CD4-positive, alpha-beta T cell treated with Interleukin-15 for 1 hour (primary cell): ENCODE data around the gene TMEM256.

Source experiments
- DNase-seq: peaks from one replicate; pipeline ENCODE4 v3.0.0-alpha.2; 2020

Gene TMEM256

DNA sequence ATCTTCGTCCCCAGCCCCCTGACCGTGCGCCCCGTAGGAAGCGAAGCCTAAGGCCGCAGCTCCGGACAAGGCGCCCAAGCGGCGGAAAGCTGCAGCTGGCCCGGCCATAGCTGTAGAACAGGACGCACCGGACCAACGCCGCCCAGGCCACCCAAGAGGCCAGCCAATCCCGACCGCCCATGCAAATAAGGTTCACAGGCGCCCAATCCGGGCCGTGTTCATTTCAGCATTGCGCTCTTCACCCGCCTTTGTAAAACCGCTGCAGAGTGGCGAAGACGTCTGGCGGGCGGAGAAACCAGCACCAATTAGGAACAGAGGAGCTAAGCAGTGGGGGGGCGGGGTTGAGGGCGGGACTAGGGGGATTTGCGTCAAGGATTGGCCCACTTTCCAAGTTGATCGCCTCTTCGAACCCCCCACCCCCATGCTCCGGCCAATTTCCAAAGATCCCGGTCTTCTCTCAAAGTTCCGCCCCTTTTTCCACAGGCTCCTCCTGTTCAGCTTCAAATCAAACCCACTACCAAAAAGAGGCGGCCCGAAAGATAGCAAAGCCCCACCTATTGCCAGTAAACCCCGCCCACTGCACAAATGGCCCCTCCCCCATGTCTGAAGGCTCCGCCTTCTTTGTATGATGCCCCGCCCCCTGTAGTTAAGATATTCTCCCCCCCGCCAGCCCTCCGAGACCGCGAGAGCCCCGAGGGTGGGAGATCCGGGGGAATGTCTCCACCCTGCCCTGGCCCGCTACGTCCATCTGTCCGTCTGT, at the start of gene TMEM256:
TMEM256 (minus strand) TSS at position 121 of the 760 bp plus-strand sequence; CDS start at position 108, 13 bp downstream.
- peak; percentile 97 for DNase-seq

DNA sequence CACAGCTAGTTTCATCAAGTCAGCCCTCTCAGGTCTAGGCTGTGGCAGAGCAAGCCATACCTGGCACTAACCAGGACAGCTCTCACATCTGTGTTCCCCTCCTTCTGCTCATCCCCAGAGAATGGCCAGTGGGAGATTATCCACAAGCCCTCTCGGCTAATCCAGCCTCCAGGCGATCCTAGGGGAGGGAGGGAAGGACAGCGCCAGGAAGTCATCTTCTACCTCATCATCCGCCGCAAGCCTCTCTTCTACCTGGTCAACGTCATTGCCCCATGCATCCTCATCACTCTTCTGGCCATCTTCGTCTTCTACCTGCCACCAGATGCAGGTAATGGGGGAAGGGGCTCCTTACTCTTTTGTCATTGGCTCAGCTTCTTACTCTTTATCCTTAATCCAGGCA, 44.6 kb upstream of the TMEM256 start:
- no peak for DNase-seq

DNA sequence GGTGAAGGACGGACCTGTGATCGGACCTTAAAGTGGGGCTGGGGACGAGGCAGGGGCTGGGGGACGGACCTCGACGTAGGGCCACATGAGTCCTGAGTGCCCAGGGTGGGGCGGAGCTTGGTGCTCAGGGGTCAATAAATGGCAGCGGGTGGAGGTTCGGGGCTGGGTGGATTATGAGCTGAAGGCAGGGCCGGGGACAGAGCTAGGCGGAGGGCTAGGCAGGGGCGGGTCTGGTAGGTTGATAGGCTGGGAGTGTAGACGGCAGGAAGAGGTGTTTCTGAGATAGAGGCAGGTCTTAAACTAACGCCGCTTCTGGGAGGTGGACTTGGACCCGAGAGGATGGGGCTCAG, 41.7 kb upstream of the TMEM256 start:
- DNase-seq = no peak

DNA sequence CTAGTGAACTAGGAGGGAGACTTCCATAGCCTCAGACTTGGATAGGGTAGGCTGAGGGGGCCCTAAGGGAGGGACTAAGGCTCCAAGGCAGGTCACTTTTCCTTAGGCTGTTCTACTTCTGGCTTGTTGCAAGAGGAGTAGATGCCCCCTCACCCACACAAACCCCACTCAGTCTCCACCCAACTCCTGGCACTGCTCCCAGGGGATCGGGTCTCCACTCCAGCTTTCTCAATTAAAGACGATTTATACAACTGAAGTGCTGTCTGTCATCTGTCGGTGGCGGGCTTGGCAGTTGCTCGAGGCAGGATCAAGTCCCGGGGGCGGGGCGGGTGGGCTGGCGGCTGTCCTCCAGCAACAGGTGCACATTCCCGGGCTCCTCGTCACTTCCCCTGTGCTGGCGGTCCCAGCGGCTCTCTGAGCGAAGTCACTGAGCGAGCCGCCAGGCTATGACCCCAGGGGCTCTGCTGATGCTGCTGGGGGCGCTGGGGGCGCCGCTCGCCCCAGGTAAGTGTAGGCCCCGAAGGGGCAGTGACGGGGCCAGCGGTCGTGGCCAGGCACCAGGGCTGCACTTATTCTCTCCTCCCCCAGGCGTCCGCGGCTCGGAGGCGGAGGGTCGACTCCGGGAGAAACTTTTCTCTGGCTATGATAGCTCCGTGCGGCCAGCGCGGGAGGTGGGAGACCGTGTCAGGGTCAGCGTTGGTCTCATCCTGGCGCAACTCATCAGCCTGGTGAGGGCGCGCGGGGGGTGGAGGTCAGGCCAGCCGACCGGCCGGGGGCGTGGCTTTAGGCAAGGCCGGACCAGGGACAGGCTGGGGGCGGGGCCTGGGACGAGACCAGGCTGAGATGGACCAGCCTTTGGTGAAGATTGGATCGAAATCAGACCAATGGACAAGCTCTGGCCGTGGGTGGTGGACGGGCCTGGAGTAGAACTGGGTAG, 41.1 kb upstream of the TMEM256 start, which contains the start of gene CHRNB1:
CHRNB1 (plus strand) TSS at position 380 of the 937 bp plus-strand sequence; CDS start at position 447, 67 bp downstream.
- peak; percentile 61 for DNase-seq

DNA sequence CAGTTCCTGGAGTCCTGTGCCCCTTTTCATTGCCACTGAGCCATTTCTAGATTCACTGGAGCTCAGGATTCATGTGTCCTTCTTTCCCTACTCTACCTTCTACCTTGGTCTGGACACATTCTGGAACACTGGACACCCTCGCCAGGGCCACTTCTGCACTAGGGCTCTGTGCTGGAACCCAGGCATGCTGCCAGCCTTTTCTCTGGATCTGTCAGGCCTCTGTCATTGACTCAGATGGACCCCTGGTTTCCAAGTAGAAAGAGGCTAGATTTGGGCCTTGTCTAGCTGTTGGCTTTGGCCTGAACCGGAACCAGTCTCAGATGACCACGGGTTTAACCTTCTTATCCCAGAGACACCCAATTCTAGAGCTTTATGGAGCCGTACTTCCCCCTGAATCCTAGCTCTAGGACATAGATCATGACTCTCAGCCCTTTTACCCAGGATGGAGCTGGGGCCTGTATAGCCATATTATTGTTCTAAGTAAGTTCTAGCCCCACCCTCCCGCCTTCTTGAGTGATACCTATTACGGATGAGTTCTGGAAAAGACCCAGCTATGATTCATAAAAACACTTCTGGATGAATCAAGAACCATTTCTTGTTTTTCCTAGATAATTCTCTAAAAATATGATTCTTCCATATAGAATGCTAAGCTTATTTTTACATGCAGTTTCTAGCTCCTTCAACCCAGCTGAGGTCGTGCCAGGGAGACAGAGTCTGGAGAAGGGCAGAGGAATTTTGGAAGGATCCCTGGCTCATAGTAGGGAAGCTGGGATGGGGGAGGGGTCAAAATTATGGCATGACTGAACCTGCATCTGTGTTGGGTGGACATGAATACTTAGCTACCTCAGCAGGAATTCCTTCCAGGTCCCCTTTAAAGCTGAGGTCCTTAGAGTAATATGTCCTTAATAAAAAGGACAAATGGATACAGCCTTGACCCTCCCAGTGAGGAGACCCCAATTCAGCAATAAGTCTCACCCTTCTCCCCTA, 39.9 kb upstream of the TMEM256 start:
- DNase-seq = no peak

DNA sequence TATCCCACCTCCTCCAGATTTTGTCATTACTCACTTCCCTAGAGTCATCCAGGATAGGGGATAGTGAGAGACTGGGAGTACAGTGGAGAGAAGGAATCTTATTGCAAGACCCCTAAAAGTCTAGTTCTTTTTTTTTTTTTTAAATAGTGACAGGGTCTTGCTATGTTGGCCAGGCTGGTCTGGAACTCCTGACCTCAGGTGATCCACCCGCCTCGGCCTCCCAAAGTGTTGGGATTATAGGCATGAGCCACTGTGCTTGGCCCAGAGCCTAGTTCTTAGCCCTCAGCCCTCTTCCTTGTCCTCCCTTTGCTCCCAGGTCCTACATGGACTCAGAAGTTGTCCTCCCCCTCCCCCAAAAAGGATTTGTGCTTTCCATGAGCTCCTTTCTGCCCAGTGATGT, 38.2 kb upstream of the TMEM256 start:
- no peak for DNase-seq

DNA sequence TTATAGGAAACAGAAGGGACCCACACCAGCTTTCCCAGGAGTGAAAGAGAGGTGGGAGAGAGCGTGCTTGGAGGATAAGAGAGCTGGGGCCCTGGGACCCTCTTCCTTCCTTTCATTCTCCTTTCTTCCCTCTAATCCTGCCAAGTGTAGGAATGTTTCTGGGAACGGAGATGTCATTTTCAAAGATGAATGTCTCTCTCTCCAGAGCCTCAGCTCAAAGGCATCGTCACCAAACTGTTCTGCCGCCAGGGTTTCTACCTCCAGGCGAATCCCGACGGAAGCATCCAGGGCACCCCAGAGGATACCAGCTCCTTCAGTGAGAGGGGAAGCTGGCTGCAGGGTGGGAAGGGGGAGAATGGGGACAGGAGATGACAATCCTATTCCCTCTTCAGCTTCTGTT, 37.4 kb upstream of the TMEM256 start:
- no peak for DNase-seq

DNA sequence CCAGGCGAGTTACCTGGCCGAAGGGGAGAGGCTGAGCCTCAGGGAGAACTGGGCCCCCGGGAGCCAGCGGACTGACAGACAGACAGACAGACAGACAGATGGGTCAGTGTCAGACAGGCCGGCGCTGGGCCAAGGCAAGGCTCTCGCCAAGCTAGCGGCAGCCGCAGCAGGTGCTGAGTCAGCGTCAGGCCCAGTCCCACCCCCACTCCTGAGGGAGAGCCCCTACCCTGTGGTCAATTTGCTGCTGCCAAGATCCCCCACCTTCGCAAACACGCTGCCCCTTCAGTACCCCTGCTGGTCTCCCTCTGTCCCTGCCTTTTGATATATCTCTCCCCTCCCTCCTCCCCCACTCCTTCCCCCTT, 36.9 kb upstream of the TMEM256 start:
- DNase-seq = peak; percentile 30

DNA sequence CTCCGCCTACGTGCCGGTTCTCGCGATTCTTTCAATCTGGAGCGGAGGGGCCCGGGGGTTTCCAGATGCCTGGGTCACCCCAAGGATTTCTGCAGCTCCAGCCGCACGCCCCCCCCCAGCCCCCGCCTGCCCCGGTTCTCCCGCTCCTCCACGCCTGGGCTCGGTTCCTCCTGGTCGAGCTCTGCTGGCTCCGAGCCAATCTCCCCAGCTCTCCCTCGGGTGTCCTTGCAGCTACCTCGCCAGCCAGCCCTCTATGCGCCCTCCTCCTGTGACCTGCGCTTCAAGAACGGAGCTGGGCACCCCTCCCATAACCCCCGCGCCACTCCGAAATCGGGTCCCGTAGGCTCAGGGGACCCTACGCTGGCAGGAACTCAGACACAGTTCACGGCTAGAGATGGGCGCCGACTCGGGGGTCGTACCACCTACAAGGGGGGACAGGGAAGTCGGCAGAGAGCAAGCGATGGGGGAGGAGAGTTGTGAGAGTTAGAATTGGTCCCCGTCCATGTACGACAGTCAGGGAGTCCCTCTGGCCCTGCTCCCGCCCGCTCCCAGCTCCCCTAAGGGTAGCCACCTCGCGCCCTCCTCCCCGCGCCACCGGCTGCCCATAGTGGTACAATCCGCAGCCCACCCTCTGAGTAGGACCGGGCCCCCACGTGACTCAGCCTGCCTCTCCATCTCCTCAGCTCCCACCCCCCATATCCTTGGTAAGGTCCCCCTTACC, 36.4 kb upstream of the TMEM256 start:
- peak; percentile 33 for DNase-seq

DNA sequence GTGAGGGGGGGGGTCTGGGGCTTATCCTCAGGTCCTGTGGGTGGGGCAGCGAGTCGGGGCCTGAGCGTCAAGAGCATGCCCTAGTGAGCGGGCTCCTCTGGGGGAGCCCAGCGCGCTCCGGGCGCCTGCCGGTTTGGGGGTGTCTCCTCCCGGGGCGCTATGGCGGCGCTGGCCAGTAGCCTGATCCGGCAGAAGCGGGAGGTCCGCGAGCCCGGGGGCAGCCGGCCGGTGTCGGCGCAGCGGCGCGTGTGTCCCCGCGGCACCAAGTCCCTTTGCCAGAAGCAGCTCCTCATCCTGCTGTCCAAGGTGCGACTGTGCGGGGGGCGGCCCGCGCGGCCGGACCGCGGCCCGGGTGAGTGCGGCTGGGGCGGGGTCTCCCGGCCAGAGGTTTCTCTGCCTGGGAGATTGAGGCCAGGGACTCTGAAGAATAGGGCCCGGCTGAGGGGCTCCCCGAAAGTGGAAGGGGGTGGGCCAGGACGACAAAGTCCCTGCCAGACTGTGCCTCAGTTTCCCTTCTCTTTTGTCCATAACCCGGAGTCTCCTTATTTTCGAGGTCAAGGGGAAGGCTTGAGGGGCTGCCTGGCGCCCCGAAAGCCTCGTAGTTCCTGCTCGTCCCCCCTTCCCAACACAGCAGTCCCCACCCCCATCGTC, 35.7 kb upstream of the TMEM256 start, which contains the start of gene FGF11:
FGF11 (plus strand) TSS at position 51 of the 651 bp plus-strand sequence; CDS start at position 160, 109 bp downstream.
- no peak for DNase-seq

DNA sequence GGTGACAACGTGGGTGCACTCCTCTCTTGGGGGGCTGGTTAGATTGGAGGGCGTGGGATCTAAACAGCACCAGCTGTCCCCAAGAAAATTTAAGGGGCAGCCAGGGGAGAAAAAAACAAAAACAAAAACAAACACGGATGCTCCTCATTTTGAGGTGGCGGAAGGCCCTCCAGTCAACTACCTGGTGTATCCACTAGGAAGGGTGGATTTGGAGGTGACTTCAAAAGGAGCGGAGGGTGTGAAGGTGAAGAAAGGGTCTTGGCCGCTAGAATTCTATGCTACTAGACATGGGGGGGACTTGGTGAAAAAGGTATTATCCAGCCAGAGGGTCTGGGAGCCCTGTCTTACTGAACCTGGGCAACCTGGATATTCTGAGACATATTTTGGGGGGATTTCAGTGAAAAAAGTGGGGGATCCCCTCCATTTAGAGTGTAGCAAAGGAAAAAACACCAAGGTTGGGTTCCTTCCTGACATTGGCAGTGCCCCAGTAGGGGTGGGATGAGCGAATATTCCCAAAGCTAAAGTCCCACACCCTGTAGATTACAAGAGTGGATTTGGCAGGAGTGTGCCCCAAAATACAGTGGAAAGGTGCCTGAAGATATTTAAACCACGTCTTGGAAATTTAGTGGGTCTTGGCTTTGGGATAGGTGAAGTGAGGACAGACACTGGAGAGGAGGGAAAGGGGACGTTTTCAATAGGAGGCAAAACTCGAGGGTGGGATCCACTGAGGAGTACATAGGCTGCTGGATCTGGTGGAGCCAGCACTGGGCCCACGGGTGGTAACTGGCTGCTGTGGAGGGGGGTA, 35.0 kb upstream of the TMEM256 start:
- no peak for DNase-seq

DNA sequence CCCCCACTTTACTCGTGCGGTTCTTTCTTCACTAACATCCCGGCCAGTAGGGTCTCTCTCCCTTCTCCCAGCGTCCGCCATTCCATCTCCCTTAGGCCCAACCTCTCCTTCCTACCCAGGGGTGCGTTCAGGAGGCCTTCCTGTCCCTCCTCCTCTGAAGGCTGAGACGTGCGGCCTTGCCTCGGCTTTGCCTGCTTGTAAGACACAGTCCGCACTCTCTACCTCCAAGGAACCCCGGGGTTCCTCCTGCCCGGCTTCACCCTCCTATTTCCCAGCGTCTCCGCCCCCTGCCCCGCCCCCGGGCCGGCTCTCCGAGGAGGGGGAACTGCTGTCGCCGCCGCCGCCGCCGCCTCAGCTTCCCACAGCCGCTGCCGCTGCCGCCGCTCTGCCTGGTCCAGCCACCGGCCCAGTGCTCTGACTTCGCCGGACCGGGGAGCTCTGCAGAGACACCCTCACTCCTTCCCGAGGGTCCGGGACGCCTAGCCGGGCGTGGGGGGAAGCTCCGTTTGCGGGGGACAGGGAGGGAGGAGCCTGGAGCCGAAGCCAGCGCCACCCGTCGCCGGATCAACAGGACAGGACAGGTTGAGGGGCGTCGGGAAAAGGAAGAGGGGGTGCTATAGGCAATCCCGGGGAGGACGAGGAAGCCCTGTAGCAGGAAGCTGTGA, 34.2 kb upstream of the TMEM256 start:
- peak; percentile 67 for DNase-seq

DNA sequence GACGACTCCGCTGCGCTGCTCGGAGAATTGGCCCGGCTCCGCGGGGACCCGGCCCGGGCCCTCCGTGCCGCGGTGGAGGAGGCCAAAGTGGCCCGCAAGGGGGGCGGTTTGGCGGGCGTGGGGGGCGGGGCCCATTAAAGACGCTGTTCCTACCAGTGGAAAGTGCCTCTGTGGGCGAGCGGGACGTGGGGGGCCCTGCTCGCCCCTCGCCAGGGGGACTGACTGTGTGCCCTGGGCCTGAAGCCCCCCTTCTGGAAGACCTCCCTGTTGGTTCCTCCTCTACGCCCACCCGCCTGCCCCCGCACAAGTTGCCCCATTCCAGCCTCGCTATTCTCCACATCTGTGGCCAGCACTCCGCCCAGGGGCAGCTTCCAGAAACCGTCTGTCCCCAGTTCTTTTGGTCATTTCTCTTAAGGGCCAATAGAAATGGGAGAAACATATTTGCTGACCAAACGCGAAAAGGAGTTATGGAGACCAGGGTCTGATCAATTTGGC, 33.5 kb upstream of the TMEM256 start:
- no peak for DNase-seq

DNA sequence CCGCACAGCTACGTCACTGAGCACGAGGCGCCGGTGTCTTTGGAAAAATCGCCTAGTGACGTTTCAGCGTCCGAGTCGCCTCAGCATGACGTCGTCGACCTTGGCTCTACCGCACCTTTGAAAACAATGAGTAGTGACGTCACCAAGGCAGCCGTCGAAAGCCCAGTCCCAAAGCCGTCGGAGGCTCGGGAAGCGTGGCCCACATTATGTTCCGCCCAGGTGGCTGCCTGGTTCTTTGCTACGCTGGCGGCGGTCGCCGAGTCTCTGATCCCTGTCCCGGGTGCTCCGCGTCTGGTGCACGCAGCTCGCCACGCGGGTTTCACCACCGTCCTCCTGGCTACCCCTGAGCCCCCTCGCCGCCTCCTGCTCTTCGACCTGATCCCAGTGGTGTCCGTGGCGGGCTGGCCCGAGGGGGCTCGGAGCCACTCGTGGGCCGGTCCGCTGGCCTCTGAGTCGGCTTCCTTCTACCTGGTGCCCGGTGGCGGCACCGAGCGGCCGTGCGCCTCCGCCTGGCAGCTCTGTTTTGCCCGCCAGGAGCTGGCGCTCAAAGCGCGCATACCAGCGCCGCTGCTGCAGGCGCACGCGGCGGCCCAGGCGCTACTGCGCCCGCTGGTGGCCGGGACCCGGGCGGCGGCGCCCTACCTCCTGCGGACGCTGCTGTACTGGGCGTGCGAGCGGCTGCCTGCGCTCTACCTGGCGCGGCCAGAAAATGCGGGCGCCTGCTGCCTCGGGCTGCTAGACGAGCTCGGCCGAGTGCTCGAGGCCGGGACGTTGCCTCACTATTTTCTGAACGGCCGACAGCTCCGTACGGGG, 32.9 kb upstream of the TMEM256 start:
- DNase-seq = peak; percentile 85

DNA sequence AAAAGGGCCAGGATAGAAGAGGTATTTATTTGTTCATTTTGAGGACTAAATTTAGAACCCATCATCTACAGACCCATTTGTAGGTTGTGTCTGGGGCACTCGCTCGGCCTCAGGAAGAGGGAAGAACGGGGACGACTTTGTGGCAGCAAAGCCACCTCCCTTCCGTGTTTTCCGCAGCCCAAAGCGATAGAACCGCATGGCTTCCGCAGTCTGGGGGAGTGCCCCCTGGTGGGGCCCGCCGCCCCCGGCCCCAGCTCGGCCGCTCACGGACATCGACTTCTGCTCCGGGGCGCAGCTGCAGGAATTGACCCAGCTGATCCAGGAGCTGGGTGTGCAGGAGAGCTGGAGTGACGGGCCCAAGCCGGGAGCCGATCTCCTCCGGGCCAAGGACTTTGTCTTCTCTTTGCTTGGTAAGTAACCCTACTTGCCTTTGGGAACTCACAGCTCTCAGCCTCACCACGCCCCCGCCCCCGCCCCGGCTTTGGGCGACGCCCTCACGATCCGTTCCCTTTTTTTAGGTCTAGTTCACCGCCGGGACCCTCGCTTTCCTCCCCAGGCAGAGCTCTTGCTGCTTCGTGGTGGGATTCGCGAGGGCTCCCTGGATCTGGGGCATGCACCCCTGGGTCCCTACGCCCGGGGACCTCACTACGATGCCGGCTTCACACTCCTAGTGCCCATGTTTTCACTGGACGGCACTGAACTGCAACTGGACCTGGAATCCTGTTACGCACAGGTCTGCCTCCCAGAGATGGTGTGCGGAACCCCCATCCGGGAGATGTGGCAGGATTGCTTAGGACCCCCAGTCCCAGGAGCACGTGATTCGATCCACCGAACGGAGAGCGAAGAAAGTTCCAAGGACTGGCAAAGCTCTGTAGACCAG, 32.0 kb upstream of the TMEM256 start:
- peak; percentile 56 for DNase-seq

DNA sequence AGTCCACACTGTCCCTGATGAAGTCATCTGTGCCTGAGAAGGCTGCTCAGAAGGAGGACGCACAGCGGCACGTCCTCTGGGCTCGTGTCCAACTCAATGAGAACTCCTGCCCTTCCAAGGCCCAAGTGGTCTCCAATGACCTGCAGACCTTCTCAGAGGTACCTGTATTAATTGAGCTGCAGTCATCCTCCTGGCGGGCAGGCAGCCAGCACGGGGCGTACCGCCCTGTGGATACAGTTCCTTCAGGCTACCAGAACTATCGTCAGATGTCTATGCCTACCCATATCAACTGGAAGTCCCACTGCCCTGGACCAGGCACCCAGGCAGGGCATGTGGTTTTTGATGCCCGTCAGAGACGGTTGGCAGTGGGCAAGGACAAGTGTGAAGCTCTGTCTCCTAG, 28.4 kb upstream of the TMEM256 start:
- no peak for DNase-seq

DNA sequence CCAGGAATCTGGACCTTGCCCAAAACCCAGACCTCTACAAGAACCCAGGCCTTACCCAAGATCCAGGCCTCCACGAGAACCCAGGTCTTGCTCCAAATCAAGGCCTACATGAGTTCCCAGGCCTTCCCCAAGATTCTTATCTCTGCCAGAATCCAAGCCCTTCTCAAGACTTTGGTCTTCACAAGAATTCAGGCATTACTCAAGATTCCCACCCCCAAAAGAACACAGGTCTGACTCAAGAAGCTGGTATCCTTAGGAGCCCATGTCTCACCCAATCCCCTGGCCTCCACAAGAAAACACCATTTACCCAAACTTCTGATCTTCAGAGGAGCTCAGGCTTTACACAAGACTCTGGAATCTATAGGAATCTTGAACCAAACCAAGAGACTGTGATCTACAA, 27.3 kb upstream of the TMEM256 start:
- DNase-seq = no peak

DNA sequence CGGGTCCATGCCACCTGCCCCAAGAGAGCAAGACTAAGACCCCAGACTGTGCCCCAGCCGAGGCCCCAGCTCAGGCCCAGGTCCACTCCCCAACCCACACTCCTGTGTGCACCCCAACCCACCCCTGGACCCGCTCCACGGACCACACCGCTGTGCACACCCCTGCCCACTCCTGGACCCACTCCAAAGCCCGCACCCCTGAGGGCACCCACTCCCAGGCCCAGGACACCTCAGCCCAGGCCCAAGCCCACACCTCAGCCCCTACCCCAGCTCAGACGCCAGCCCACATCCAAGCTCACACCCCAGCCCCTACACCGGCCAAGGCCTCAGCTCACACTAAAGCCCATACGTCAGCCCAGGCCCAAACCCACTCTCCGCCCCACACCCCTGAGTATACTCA, 25.8 kb upstream of the TMEM256 start:
- DNase-seq = no peak
